T-helper 9 cell (primary cell): ENCODE measurements around the gene EMC6.
A peak's percentile ranks its signal among the peaks of the same experiment; 100 is the strongest.
"Not testable (repeated sequence)": the region's sequence is repeated elsewhere in the genome, so short reads cannot be mapped to it uniquely, and the experiment has no call there.

Source experiments
- DNase-seq: peaks from one replicate; pipeline ENCODE4 v3.0.0-alpha.2; 2020

Gene EMC6

DNA sequence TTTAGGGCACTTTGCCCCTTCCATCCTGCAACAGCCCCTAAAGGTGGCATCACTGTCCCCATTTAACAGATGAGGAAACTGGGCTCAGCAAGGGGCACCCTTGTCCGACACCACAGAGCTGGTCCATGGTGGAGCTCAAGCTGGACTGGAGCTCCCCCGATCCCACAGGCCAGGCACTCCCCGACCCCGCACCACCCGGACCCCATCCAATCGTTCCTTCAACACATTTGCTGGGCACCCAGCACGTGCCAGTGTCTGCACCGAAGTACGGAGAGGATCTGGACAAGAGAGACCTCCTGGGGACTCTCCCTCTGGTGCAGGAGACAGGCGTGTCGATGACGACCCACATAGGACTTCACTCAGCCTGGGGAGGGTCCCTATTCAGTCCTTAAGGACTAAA lies 13.4 kb downstream of the EMC6 start:
- no peak for DNase-seq

DNA sequence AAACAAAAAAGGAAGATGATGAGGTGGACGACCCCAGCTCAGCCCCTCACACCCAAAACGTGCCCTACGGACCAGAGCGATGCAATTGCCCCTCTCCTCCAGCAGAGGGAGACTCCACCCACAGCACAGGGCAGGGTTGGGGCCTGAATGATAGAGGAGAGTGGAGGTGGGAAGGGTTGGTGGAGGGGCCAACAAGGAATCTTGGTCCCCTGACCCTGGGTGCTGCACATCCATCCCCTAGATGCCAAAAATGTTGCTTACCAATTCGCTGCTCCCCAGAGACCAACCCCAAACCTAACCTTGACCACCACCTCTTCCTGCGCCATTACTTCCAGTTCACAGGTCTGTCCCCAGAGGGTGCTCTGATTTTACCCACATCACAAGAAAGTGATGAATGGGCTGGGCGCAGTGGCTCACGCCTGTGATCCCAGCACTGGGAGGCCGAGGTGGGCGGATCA lies 14.5 kb downstream of the EMC6 start:
- peak; percentile 46 for DNase-seq

DNA sequence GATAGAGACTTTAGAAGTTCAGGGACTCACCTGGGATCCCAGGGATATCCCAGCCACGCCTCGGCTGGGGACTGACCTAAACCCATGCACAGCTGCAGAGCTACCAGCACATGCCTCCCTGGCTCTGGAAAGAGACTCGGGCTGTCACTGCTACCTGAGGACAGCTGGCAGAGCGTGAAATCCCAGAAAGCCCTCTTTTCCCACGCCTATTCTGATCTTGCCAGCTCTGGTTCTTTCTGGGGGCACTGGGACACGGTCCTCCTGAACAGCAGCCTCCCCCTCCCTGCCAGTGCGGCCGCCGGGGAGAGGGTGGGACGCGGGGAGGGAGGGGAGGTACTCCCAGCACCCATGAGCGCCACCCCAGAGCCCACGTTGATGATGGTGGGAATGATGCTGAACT lies 16.6 kb downstream of the EMC6 start:
- no peak for DNase-seq

GRCh38 chr17:3688027-3688553 lies 19.5 kb downstream of the EMC6 start:
- DNase-seq: no peak

DNA sequence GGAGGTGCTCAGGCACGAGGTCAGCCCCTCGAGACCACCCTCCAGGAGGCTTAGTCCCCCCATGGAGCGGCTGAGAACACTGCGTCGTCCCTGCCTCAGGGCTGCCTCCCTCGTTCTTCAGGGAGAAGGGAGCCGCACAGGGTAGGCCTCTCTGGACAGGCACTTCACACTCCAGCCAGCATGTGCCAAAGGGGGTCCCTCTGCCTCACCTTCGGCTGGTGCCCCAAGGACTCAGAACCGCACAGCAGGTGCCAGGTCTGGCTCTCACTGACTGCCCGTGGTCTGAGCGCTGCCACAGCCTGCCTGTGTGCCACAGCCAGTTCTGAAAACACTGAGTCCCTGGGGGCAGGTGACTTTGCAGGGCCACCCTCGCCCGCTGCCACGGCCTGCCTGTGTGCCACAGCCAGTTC lies 20.2 kb downstream of the EMC6 start:
- DNase-seq: no peak

DNA sequence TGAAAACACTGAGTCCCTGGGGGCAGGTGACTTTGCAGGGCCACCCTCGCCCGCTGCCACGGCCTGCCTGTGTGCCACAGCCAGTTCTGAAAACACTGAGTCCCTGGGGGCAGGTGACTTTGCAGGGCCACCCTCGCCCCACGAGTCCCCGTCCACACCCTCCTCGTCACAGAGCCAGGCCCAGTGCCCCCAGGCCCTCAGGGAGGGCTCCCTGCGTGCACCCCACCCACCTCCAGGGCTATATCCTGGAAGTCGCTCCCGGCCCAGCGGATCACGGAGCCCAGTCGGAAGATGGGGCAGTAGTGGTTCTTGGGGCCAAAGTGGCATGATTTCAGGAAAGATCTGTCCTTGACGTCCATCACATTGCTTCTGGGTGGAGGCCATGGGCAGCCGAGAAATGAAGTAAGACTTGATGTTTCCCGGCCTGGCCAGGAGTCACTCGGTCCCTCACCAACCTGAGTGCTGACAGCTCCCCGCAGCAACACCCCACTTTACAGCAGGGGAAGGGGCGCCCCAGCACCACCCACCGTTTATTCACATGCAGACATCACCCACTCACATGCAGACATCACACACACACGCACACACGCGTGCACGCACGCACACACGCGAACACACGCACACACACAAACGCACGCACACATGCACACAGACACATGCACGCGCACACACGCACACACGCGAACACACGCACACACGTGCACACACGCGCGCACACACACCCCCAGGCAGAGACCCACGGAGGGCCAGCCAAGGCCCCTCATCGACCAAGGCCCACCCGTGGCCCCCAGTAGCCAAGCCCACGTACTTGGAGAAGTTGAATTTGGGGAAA lies 20.9 kb downstream of the EMC6 start:
- DNase-seq: no peak

DNA sequence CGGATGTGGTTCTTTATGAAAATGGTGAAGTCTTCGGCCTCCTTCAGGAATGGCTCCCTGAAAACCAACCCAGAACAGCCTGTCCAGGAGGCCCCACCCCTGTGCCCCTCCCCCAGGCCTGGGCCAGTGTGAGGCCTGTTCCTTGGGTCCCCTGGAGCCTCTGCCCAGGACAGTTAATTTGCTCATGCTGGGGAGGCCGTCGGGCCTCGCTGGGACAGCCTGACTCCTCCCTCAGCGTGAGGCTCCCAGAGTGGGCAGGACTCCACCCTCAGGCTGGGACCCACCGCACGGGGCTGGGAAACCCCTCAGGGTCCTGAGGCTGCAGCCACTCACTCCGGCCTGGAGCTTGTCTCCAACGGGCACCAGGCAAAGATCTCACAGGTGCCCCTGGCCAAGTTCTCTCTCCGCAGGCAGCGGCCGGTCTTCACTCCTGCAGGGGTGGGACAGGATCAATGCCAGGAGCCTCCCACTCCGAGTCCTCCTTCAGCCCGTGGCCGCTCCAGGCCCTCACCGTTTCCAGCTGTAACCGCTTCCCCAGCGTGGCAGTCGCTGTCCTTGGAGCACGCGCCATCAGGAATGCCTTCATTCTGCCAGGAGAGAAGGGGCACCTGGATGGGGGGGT lies 21.6 kb downstream of the EMC6 start:
- DNase-seq: no peak

GRCh38 chr17:3691617-3692067 lies 23.0 kb downstream of the EMC6 start:
- DNase-seq: no peak

- DNase-seq: no peak
These were observed 23.7 kb downstream of the EMC6 start for GRCh38 chr17:3692346-3692745.

DNA sequence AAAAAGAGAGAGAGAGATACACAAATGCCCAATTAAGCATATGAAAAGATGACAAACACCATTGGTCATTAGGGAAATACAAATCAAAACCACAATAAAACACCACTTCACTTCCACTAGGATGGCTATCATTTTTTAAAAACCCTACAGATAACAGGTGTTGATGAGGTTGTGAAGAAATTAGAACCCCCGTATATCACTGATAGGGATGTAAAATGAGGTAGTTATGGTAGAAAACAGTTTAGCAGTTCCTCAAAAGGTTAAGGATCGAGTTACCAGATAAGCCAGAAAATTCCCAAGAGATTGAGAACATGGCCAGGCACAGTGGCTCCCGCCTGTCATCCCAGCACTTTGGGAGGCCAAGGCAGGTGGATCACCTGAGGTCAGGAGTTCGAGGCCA lies 24.5 kb downstream of the EMC6 start:
- no peak for DNase-seq

GRCh38 chr17:3693829-3694231 lies 25.2 kb downstream of the EMC6 start:
- DNase-seq: no peak

GRCh38 chr17:3695129-3695722 lies 26.6 kb downstream of the EMC6 start:
- no peak for DNase-seq

GRCh38 chr17:3695723-3696411 lies 27.3 kb downstream of the EMC6 start, which contains the start of gene P2RX5:
P2RX5 (minus strand) TSS chr17:3696155; CDS start chr17:3696005, 150 bp downstream.
- peak; percentile 9 for DNase-seq

DNA sequence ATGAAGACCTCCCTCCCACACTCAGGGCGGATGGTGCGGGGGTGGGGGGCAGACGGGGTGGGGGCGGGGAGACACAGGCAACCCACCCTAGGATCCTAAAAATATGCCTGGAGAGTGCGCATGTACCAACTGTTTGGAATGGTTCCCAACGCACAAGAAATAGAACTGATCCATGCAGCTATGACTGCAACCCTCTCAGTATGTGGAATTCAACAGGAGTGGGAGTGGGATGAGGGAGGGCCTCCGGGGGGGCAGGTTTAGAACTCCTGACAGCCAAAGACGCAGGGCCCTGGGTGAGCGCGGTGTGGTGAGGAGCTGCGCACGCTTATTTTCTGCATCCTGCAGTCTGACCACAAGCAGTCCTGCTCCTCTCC lies 28.5 kb downstream of the EMC6 start:
- no peak for DNase-seq

GRCh38 chr17:3698139-3698538 lies 29.5 kb downstream of the EMC6 start:
- DNase-seq: no peak

DNA sequence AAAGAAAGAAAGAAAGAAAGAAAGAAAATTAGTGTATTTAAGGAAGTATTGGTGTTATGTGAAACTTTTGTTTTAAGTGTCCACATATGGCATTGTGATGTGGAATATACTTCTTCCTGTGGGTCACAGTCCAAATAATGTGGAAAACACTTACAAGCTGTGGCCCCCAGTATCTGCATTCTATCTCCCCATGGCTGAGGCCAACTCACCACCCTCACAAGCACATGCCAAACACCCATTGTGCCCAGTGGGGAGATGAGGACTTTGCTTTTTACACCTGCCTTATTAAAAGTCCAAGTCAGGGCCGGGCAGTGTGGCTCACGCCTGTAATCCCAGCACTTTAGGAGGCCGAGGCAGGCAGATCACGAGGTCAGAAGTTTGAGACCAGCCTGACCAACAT lies 31.3 kb downstream of the EMC6 start:
- DNase-seq: no peak

GRCh38 chr17:3702041-3702539 lies 33.5 kb downstream of the EMC6 start:
- DNase-seq: not testable (repeated sequence)

DNA sequence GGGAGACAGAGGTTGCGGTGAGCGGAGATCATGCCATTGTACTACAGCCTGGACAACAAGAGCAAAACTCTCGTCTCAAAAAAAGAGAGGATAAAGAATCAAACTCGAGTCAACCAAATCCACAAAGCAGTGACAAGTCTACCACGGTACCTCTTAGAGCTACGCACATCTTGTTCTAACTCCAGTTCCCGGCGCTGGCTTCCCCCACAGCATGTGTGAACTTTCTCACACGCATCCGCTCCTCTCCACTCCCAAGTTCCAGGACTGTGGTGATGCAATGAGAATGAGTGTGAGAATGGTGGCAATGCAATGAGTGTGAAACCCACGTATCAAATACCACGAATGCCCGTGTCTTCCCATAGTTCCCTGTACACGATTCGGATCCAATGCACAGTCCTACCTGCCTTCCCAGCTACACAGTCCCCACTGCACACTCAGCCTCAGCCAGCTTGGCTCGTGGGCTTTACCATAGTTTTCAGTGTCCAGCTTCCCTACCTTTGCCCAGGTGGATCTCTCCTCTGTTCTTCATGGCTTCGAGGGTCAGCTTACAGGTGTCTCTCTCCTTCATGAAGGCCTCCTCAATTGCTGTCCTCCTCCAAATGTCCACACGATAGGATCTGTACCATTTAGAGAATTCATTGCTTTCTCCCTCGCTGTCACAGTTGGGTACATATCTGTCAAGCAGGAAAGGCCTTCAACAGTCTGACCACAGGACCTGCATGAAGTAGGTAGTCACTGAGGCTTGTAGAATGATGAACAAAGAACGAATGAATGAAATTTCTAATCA lies 36.5 kb downstream of the EMC6 start:
- DNase-seq: no peak

GRCh38 chr17:3705718-3705984 lies 37.0 kb downstream of the EMC6 start:
- DNase-seq: not testable (repeated sequence)

GRCh38 chr17:3708366-3708765 lies 39.8 kb downstream of the EMC6 start:
- DNase-seq: no peak

DNA sequence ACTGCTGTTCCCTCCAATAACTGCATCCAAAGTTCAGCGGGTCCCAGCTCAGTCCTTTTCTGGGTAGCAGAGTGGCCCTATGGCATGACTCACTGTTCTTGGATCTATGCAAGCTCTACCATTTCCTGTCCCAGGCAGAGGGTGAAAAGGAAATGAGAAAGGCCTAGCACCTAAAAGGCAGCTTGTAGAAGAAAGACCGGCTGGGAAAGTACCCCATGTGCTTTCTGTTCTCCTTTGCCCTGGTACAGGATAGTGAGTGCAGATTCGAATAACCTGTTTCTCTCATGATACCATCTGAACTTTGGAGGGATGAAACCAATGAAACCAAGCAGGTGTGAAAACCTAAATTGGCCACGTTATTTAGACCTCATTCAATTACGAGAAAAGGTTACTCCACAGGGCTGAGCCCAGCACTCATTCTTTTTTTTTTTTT lies 42.4 kb downstream of the EMC6 start:
- peak; percentile 37 for DNase-seq

DNA sequence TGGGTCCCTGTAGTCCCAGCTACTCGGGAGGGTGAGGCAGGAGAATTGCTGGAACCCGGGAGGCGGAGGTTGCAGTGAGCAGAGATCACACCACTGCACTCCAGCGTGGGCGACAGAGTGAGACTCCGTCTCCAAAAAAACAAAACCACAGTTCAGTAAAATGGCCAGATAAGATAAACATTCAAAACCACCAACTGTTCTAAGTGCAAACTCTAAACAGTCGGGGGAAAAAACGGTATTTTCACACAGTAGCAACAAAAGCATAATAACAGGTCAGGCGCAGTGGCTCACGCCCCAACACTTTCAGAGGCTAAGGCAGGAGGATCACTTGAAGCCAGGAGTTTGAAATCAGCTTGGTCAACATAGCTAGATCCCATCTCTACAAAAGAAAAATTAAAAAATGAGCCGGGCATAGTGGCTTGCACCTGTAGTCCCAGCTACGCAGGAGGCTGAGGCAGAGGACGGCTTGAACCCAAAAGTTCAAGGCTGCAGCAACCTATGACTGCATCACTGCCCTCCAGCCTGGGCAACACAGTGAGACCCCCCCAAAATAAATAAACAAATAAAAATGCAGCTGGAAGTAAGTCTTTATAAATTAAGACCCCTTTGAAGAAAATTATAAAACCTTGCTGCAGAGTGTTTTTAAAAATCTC lies 44.3 kb downstream of the EMC6 start:
- no peak for DNase-seq
